ENCODE results near the gene BTG2. TPM values are rescaled to one million over a fixed set of nuclear protein-coding genes. Genes with fewer than 3 reads are reported as not detected.

Gene BTG2
- total and polyA plus RNA-seq, 2 donors (not counting 1 experiment from before 2014, with no cell fraction given): 9.8 to 26.3 TPM

GRCh38 chr1:203271962-203272632, 33.2 kb upstream of the BTG2 start:
- Histone ChIP-seq H2AFZ (ENCODE audit: low read length) (no peak overlapping the region), H3K4me3 (replicated peaks in 1 of 4; ENCODE audit: control extremely low read depth in 1 of 4, insufficient read depth in 1 of 4, low read depth in 3 of 4, low read length in 4 of 4) (no peak overlapping the region), H3K4me1 (ENCODE audit: control insufficient read depth, extremely low read depth, insufficient read depth, low read length) (peaks cover 7% of the 10 kb centered on the region), H3K9ac (ENCODE audit: insufficient read depth, low read length) (no peak overlapping the region), H3K4me2 (ENCODE audit: extremely low read depth, insufficient read depth, low read length) (no peak overlapping the region), H3K27me3 (ENCODE audit: control insufficient read depth, insufficient read depth, low read length) (peaks cover 6% of the 10 kb centered on the region), H3K36me3 (ENCODE audit: control insufficient read depth, insufficient read depth, low read length) (no peaks in the 10 kb centered on the region), H3K27ac (ENCODE audit: insufficient read depth, low read length) (no peak overlapping the region), H3K9me3 (ENCODE audit: control insufficient read depth, insufficient read depth, low read depth, low read length) (no peaks in the 10 kb centered on the region), H4K20me1 (ENCODE audit: control insufficient read depth, extremely low read depth, insufficient read depth, low read length) (no peaks in the 10 kb centered on the region), H3K79me2 (ENCODE audit: control insufficient read depth, insufficient read depth, low read length) (no peaks in the 10 kb centered on the region)
- no peak for TF ChIP-seq EZH2 (IDR thresholded peaks at IDR 0.05; ENCODE audit: low read length, missing control alignments)
- TF ChIP-seq CTCF (conservative IDR thresholded peaks at IDR 0.05 in 1 of 2, IDR thresholded peaks at IDR 0.05 in 1 of 2; ENCODE audit: low read depth in 1 of 2, low read length in 2 of 2): no peak
- no peak for DNase-seq (ENCODE audit: low read depth in 2 of 2)

- Histone ChIP-seq H3K27ac (ENCODE audit: insufficient read depth, low read length) (no peak overlapping the region), H3K27me3 (ENCODE audit: control insufficient read depth, insufficient read depth, low read length) (peaks cover 6% of the 10 kb centered on the region), H3K79me2 (ENCODE audit: control insufficient read depth, insufficient read depth, low read length) (no peaks in the 10 kb centered on the region), H4K20me1 (ENCODE audit: control insufficient read depth, extremely low read depth, insufficient read depth, low read length) (no peaks in the 10 kb centered on the region), H3K4me2 (ENCODE audit: extremely low read depth, insufficient read depth, low read length) (peak overlapping the region; percentile 61), H3K9me3 (ENCODE audit: control insufficient read depth, insufficient read depth, low read depth, low read length) (no peaks in the 10 kb centered on the region), H3K36me3 (ENCODE audit: control insufficient read depth, insufficient read depth, low read length) (no peaks in the 10 kb centered on the region), H2AFZ (ENCODE audit: low read length) (no peak overlapping the region), H3K9ac (ENCODE audit: insufficient read depth, low read length) (no peak overlapping the region), H3K4me1 (ENCODE audit: control insufficient read depth, extremely low read depth, insufficient read depth, low read length) (peaks cover 5% of the 10 kb centered on the region), H3K4me3 (replicated peaks in 1 of 4; ENCODE audit: control extremely low read depth in 1 of 4, insufficient read depth in 1 of 4, low read depth in 3 of 4, low read length in 4 of 4) (no peak overlapping the region)
- DNase-seq (ENCODE audit: low read depth in 2 of 2): no peak
- TF ChIP-seq CTCF (conservative IDR thresholded peaks at IDR 0.05 in 1 of 2, IDR thresholded peaks at IDR 0.05 in 1 of 2; ENCODE audit: low read depth in 1 of 2, low read length in 2 of 2) (no peak), EZH2 (IDR thresholded peaks at IDR 0.05; ENCODE audit: low read length, missing control alignments) (no peak)
Observed at GRCh38 chr1:203272633-203273205, 32.6 kb upstream of the BTG2 start.

- peak overlapping the region; percentile 61 for H3K4me2 ChIP-seq (ENCODE audit: extremely low read depth, insufficient read depth, low read length)
- no peak overlapping the region for H3K9ac ChIP-seq (ENCODE audit: insufficient read depth, low read length)
- H4K20me1 ChIP-seq (ENCODE audit: control insufficient read depth, extremely low read depth, insufficient read depth, low read length): no peaks in the 10 kb centered on the region
- peak; percentile 94 to 95 for TF ChIP-seq CTCF (conservative IDR thresholded peaks at IDR 0.05 in 1 of 2, IDR thresholded peaks at IDR 0.05 in 1 of 2; ENCODE audit: low read depth in 1 of 2, low read length in 2 of 2)
- TF ChIP-seq EZH2 (IDR thresholded peaks at IDR 0.05; ENCODE audit: low read length, missing control alignments): no peak
- H3K36me3 ChIP-seq (ENCODE audit: control insufficient read depth, insufficient read depth, low read length): no peaks in the 10 kb centered on the region
- H3K9me3 ChIP-seq (ENCODE audit: control insufficient read depth, insufficient read depth, low read depth, low read length): no peaks in the 10 kb centered on the region
- no peak overlapping the region for H2AFZ ChIP-seq (ENCODE audit: low read length)
- peaks cover 6% of the 10 kb centered on the region for H3K27me3 ChIP-seq (ENCODE audit: control insufficient read depth, insufficient read depth, low read length)
- H3K79me2 ChIP-seq (ENCODE audit: control insufficient read depth, insufficient read depth, low read length): no peaks in the 10 kb centered on the region
- H3K27ac ChIP-seq (ENCODE audit: insufficient read depth, low read length): no peak overlapping the region
- peaks cover 8% of the 10 kb centered on the region for H3K4me1 ChIP-seq (ENCODE audit: control insufficient read depth, extremely low read depth, insufficient read depth, low read length)
- no peak overlapping the region for H3K4me3 ChIP-seq (replicated peaks in 1 of 4; ENCODE audit: control extremely low read depth in 1 of 4, insufficient read depth in 1 of 4, low read depth in 3 of 4, low read length in 4 of 4)
- peak; percentile 71 to 77 for DNase-seq (ENCODE audit: low read depth in 2 of 2)
Observed at GRCh38 chr1:203273206-203273868, 32.0 kb upstream of the BTG2 start.
